Left lobe of liver (tissue), 2 donors: ENCODE results near the gene SLC16A9. TPM values are rescaled to one million over a fixed set of nuclear protein-coding genes. Genes with fewer than 3 reads are reported as not detected.

Experiments
- ATAC-seq: fragments of 200-7000 bp; cut with Tn5 transposase; one replicate; pipeline ENCODE4 v1.9.1; 2020; ENCODE audit warnings: mild to moderate bottlenecking, moderate library complexity
- DNase-seq: peaks from one replicate; pipeline ENCODE4 v3.0.0-alpha.2; 2020; ENCODE audit warnings: low spot score
- total RNA-seq: library from RNA; stranded (reverse); gene quantifications from one replicate; pipeline ENCODE4 v1.2.1, GENCODE V29; 2021
- donor health status: DM: no; HTN: no; CAD: no; lungs with moderate emphysema.
- donor health status: DM: no; HTN: yes; CAD: no.

The SLC16A9 gene
- total RNA-seq, 1 donor from 2014 or later = 0.73 TPM

GRCh38 chr10:59631882-59632807 lies 77.5 kb downstream of the SLC16A9 start:
- ATAC-seq = no peak
- no peak for DNase-seq

- DNase-seq = no peak
- ATAC-seq = no peak
Measured at GRCh38 chr10:59631237-59631636, 78.4 kb downstream of the SLC16A9 start.

GRCh38 chr10:59628965-59629364 lies 80.7 kb downstream of the SLC16A9 start:
- ATAC-seq (no peak), DNase-seq (no peak)

GRCh38 chr10:59628456-59628855 lies 81.2 kb downstream of the SLC16A9 start:
- DNase-seq = no peak
- no peak for ATAC-seq

GRCh38 chr10:59627366-59628018 lies 82.2 kb downstream of the SLC16A9 start:
- DNase-seq = no peak
- no peak for ATAC-seq

- ATAC-seq = peak; percentile 71
- no peak for DNase-seq
Measured at GRCh38 chr10:59626523-59626869, 83.2 kb downstream of the SLC16A9 start.

DNA sequence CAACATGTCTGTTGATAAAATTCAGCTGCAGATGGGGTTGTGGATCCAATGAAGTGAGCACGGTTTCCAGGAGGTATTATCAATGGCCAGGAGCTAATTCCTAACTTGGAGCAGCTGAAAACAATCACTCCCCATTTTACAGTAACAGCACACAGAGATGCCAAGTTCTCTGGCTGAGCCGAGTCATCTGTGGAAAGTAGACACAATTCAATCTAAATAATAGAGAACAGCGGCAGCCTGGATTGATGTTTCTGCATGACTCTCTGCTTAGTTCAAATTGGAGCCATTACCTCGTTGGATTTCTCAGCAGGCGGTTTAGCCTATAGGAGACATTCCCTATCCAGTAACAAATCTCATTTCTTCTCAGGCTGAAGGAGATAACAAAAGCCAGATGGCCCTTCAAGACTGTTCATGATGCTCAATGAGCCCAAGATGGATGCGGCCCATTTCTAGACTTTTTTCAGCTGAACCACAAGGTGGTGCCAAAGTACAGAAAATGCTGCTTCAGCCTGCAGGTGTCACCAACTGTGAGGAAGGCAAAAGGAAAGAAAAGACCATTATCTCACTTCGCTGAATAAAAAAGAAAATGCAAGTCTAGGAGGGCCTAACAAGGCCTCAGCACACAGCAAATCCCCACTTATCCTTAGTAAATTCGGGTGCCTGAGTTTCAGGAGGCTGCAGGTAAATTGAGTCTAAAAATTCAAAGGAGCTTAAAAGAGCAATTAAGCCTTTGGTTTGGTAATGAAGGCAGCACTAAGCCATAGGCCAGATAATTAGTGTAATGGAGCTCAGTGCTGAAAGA lies 83.7 kb downstream of the SLC16A9 start:
- peak; percentile 94 for ATAC-seq

GRCh38 chr10:59624951-59625350 lies 84.7 kb downstream of the SLC16A9 start:
- DNase-seq (no peak), ATAC-seq (no peak)

More for the DNA sequence above, 83.7 kb downstream of the SLC16A9 start:
- DNase-seq = peak; percentile 50

- DNase-seq (no peak), ATAC-seq (no peak)
Measured at GRCh38 chr10:59624136-59624535, 85.5 kb downstream of the SLC16A9 start.

DNA sequence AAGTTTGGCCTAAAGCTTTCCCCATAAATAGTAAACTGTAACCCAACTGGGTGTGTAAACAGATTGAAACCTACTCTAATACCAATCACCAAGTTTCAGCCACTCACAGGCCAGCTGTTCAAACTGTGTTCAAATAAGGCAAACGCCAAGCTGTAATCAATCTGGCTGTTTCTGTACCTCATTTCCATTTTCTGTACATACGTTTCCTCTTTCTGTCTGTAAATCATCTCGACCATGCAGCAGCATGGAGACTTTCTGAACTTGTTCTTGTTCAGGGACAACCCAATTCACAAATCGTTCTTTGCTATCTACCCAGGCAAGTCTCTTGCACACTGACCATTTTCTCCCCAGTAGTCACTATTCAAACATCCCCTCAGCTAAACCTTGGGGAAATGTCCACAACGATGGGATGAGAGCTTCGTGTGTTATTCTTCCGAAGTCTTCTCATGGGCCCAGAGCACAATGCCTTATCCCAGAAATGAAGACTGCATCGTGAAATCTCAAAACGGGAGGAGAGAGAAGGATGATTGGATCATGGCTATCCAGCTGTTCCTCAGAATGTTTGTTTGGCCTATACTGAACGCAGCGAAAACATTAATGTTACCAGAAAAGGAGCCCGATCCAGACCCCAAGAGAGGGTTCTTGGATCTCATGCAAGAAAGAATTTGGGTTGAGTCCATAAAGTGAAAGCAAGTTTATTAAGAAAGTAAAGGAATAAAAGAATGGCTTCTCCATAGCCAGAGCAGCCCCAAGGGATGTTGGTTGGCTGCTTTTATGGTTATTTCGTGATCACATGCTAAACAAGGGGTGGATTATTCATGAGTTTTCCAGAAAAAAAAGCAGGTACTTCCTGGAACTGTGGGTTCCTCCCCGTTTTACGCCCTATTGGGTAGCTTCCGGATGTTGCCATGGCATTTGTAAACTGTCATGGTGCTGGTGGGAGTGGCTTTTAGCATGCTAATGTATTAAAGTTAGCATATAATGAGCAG lies 86.2 kb downstream of the SLC16A9 start:
- ATAC-seq = no peak

DNA sequence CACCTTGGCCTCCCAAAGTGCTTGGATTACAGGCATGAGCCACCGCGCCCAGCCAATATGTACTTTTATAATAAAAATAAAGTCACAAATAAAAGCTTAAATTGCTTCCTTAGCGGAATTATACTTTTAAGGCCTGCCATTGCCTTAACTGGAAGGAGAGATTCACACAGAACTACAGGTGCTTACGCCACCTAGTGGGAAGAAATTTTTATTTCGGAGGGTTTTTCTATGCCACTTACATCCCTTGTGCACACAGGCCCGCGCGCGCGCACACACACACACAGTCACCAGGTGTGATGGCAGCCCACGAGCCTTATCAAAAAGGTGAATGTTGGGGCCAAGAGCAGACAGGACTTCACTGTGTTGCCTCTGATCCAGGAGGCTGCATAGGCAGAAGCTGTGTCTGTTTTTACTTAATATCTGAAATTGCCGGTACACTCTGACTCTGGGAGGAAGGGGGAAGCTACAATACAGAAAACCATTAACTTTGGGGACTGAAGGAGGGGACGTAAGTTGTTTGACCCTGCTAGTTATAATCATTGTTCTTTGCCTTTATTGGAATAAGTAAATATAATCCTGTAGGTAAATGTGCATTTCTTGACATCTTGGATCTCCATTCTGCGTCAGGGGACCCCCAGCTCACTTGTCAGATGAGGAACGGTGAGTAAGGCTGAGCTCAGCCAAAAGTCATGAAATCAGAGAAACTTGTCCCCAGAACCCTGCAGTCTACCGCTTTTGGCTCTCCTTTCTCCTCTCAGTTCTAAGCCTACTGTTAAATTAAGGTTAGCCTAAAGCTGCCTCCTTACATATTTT lies 87.1 kb downstream of the SLC16A9 start:
- DNase-seq = no peak

More for the DNA sequence above, 86.2 kb downstream of the SLC16A9 start:
- DNase-seq = no peak

DNA sequence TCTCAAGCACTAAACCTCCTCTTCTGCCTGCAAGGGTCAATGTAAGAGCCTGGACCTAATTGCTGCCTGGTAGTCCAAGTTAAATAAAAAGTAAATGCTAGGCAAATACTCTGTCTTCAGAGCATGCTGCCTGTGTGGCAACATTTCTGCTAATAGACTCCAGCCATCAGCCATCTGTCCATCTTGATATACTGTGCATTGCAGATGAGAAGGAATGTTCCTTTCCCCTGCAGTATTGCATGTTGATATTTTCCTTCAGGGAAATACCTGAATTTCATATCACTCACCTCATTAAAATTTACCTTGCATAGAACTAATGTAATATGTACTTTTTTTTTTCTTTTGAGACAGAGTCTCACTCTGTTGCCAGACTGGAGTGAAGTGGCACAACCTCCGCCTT lies 87.9 kb downstream of the SLC16A9 start:
- no peak for ATAC-seq
- no peak for DNase-seq

More for the DNA sequence above, 87.1 kb downstream of the SLC16A9 start:
- ATAC-seq = peak; percentile 81

DNA sequence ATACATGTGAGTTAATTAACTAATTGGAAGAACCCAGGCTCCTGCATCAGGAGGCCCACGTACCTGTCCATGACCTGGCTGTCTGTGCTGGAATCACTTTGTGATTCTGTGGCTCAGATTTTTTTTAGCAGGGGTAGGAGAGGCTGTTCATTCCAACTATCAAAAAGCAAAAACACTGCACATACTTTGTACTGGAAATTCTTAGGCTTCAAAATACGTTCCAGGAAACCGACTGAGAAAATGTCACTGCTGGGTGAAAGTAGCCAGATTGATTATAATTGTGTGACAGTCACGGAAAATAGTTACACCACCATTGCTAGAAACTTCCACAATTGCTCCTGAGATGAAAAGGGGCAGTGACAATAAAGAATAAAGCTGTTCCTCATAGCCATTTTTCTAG lies 91.0 kb downstream of the SLC16A9 start:
- DNase-seq = no peak
- ATAC-seq = no peak

- DNase-seq (no peak), ATAC-seq (no peak)
Measured at GRCh38 chr10:59617996-59618395, 91.7 kb downstream of the SLC16A9 start.

DNA sequence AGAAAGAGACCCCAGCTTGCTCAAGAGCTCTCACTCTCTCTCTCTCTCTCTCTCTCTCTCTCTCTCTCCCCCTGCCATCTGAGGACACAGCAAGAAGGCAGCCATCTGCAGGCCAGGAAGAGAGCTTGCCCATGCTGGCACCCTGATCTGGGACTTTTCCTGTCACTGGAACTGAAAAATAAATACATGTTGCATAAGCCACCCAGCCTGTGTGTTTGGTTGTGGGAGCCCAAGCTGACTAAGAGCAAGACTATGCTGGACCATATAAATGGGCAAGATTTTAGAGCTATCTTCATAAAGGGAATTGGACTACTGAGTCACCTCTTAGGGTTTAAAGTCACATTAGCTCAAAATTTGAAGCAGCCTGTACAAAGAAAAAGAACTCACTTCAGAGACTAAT lies 98.6 kb downstream of the SLC16A9 start:
- DNase-seq = no peak
- peak; percentile 20 for ATAC-seq

GRCh38 chr10:59607970-59608369 lies 101.7 kb downstream of the SLC16A9 start:
- DNase-seq (no peak), ATAC-seq (no peak)

- ATAC-seq = no peak
- no peak for DNase-seq
Measured at GRCh38 chr10:59606551-59606961, 103.1 kb downstream of the SLC16A9 start.

DNA sequence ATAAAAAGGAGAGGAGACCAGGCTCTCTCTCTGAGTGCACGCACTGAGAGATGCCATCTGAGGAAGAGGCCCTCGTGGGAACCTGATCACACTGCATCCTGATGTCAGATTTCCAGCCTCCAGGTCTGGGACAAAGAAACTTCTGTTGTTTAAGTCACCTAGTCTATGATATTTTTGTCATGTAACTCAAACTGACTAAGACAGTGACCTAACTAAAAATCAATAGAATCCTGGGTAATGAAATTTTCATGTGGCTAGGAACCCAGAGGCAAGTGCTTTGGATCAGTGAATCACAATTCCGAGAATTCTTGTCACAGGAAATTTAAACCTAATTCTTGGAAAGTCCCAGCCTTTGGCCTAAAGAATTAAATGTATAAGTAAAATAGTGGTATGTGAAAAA lies 107.7 kb downstream of the SLC16A9 start:
- ATAC-seq (no peak), DNase-seq (no peak)
